HG03196 (cell line): ENCODE data around the gene OR8B12.
"Not testable (repeated sequence)": the region's sequence is repeated elsewhere in the genome, so short reads cannot be mapped to it uniquely, and the experiment has no call there.

Experiments used
- ATAC-seq: cut with Tn5 transposase; IDR thresholded peaks from one replicate; pipeline ENCODE4 v1.9.1; 2021; ENCODE audit not compliant: unreplicated experiment

The OR8B12 gene

GRCh38 chr11:124533626-124534025, 9.8 kb downstream of the OR8B12 start:
- no peak for ATAC-seq

GRCh38 chr11:124520550-124520854, 23.0 kb downstream of the OR8B12 start:
- no peak for ATAC-seq

GRCh38 chr11:124519850-124520549, 23.5 kb downstream of the OR8B12 start:
- no peak for ATAC-seq

GRCh38 chr11:124518989-124519451, 24.4 kb downstream of the OR8B12 start:
- ATAC-seq = no peak

DNA sequence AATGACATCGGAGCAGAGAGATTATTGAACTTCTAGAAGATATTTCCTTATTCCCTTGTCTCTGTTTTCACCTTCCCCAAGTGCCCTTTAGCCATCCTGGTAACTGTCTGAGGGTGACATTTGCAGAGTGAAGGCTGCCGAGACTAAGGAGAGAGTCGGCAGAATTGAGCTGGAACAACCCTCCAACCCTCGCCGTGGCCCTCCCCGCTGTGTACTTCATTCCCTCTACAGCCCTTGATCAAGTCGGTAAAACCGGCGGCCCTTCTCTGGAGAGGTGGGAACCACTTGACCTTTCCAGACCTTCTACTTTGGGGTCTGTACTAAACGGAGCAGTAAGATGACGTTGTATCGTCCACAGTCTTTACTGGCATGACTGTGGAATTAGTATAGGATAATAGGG, 26.1 kb downstream of the OR8B12 start:
- no peak for ATAC-seq

DNA sequence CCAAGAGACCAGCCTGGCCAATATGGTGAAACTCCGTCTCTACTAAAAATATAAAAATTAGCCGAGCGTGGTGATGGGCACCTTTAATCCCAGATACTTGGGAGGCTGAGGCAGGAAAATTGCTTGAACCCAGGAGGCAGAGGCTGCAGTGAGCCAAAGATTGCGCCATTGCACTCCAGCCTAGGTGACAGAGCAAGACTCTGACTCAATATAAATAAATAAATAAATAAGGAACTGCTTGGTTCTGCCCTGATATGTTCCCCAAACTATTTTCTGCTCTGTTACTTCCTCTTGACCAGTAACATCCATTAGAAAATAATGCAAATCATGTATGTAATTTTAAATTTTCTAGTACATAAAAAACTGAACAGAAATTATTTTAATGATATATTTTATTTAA, 28.8 kb downstream of the OR8B12 start:
- not testable (repeated sequence) for ATAC-seq

GRCh38 chr11:124514131-124514530, 29.3 kb downstream of the OR8B12 start:
- ATAC-seq = no peak

- no peak for ATAC-seq
Observed at GRCh38 chr11:124511745-124512144, 31.7 kb downstream of the OR8B12 start.

- no peak for ATAC-seq
Observed at GRCh38 chr11:124510279-124510678, 33.2 kb downstream of the OR8B12 start.

DNA sequence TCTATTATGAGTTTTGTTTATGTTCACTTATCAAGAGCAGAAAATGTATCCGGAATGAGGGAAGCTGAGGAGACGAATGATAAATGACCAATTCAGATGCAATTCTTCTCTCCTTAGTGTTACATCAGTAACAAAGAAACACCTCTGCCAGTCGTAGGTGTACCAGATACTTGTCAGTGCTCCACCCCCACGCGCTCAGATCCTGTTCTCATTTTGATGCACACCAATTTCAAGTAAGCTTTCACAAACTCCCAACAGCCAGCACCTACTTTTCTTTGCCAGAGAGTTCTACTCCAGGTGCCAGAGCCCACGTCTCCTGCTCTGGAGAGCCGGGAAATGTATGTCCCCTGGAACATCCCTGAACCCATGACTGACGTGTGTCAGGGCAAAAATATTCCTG, 43.7 kb downstream of the OR8B12 start:
- ATAC-seq = no peak

GRCh38 chr11:124493016-124493655, 50.3 kb downstream of the OR8B12 start:
- no peak for ATAC-seq
